ENCODE results near the gene PAPOLB. TPM values are rescaled to one million over a fixed set of nuclear protein-coding genes. Genes with fewer than 3 reads are reported as not detected.
A peak's percentile ranks its signal among the peaks of the same experiment; 100 is the strongest.

Gene PAPOLB
- total and polyA plus RNA-seq, 10 of the 15 experiments (the other 5 are each of a cell fraction or from before 2014, with no cell fraction given) = 0.01 TPM; not detected in 9

GRCh38 chr7:4830176-4830575 is 31.7 kb downstream of the PAPOLB start (continued):
- TF ChIP-seq FOS (IDR thresholded peaks at IDR 0.05; ENCODE audit: borderline replicate concordance, extremely low read depth, insufficient read length) = no peak
- no peak for TF ChIP-seq HCFC1 (IDR thresholded peaks at IDR 0.05; ENCODE audit: low read length)
- no peak for TF ChIP-seq POLR2A (IDR thresholded peaks at IDR 0.05; ENCODE audit: low read depth, low read length)
- TF ChIP-seq CHD4 (IDR thresholded peaks at IDR 0.05) = no peak
- TF ChIP-seq NBN (IDR thresholded peaks at IDR 0.05) = no peak
- no peak for TF ChIP-seq HDAC6 (IDR thresholded peaks at IDR 0.05; ENCODE audit: unreplicated experiment)
- 0 out of 2 replicates have a peak, but pooled peaks have one; percentile 41 for TF ChIP-seq SMARCA5 (IDR thresholded peaks at IDR 0.05)
- no peak for TF ChIP-seq RCOR1 (conservative IDR thresholded peaks at IDR 0.05; ENCODE audit: low read depth, low read length)
- TF ChIP-seq SRF (IDR thresholded peaks at IDR 0.05; ENCODE audit: low read depth in 2 of 2, low read length in 2 of 2) = no peak

- WGBS (ENCODE audit: insufficient coverage, insufficient replicate concordance, low lambda C conversion rate, missing lambda C conversion rate) = 44% methylated on average over 17 of the region's 17 CpGs
- no peak overlapping the region for H3K4me2 ChIP-seq (ENCODE audit: control insufficient read depth, insufficient read depth)
- H4K20me1 ChIP-seq (ENCODE audit: control insufficient read depth, insufficient read depth) = no peaks in the 10 kb centered on the region
- ATAC-seq (no peak), DNase-seq (ENCODE audit: low read depth, low spot score) (no peak), FAIRE-seq (no peak)
- no peak overlapping the region for H3K9ac ChIP-seq (ENCODE audit: control insufficient read depth, insufficient read depth, low read length)
- SMC1A ChIA-PET (ENCODE audit: uncharacterized antibody, unreplicated experiment) = interaction anchor here (1.2 to 1.8 kb wide), 2 partner anchors 258 to 411 kb away, joined by 3 to 8 read pairs; no protein-coding TSS in a partner anchor
- BruUV-seq (replicated peaks) = no TSS peak
- H3K9me3 ChIP-seq (replicated peaks; ENCODE audit: control insufficient read depth, insufficient read depth, low read length) = no peaks in the 10 kb centered on the region
- H3K36me3 ChIP-seq (ENCODE audit: control insufficient read depth in 2 of 2, insufficient read depth in 2 of 2, low read length in 1 of 2) = no peaks in the 10 kb centered on the region
- intact Hi-C loops (cut with micrococcal nuclease; ENCODE audit: unreplicated experiment) = loop anchor here (10.0 kb wide), 1 partner anchor 146 kb away; no protein-coding TSS in a partner anchor
- no peaks in the 10 kb centered on the region for H3K4me1 ChIP-seq (ENCODE audit: control insufficient read depth, insufficient read depth, low read length)
- H2AFZ ChIP-seq (ENCODE audit: control insufficient read depth, low read depth, low read length) = no peak overlapping the region
- TF ChIP-seq SMAD1 (IDR thresholded peaks at IDR 0.05; ENCODE audit: low read depth, partially characterized antibody) (no peak), BCL3 (IDR thresholded peaks at IDR 0.05; ENCODE audit: borderline replicate concordance, insufficient read depth, low read depth, low read length, poor library complexity, severe bottlenecking) (no peak), BHLHE40 (IDR thresholded peaks at IDR 0.05; ENCODE audit: borderline replicate concordance in 1 of 2, low read depth in 2 of 2, low read length in 1 of 2) (no peak), REST (IDR thresholded peaks at IDR 0.05; ENCODE audit: low read depth, low read length) (no peak), JUNB (IDR thresholded peaks at IDR 0.05) (no peak), ELK1 (IDR thresholded peaks at IDR 0.05; ENCODE audit: low read depth, low read length) (no peak), NFYA (IDR thresholded peaks at IDR 0.05; ENCODE audit: borderline replicate concordance, low read depth, low read length) (no peak), NFYB (IDR thresholded peaks at IDR 0.05; ENCODE audit: insufficient read depth, low read depth, low read length) (no peak)
- RAD21 ChIA-PET (ENCODE audit: unreplicated experiment) = interaction anchor here (0.8 kb wide), 1 partner anchor 256 kb away, joined by 4 read pairs; no protein-coding TSS in a partner anchor
- no peak overlapping the region for H3K4me3 ChIP-seq
- no peak overlapping the region for H3K27ac ChIP-seq (ENCODE audit: control insufficient read depth, insufficient read depth)
- POLR2A ChIA-PET = no interaction called here
- no peaks in the 10 kb centered on the region for H3K27me3 ChIP-seq (replicated peaks in 1 of 2; ENCODE audit: control insufficient read depth in 2 of 2, insufficient read depth in 2 of 2, low read length in 1 of 2)
- CTCF ChIA-PET = interaction anchor here (0.6 to 4.0 kb wide), 2 partner anchors 257 to 260 kb away, joined by 3 to 38 read pairs; no protein-coding TSS in a partner anchor
- H3K79me2 ChIP-seq (ENCODE audit: control insufficient read depth, insufficient read depth, low read length) = no peaks in the 10 kb centered on the region
- in situ Hi-C loops (cut with MboI) = no loop called here
Observed at GRCh38 chr7:4828720-4829383, 33.0 kb downstream of the PAPOLB start.

Data from GM12878 (cell line).